ENCODE data around the gene FER.

FER gene

DNA sequence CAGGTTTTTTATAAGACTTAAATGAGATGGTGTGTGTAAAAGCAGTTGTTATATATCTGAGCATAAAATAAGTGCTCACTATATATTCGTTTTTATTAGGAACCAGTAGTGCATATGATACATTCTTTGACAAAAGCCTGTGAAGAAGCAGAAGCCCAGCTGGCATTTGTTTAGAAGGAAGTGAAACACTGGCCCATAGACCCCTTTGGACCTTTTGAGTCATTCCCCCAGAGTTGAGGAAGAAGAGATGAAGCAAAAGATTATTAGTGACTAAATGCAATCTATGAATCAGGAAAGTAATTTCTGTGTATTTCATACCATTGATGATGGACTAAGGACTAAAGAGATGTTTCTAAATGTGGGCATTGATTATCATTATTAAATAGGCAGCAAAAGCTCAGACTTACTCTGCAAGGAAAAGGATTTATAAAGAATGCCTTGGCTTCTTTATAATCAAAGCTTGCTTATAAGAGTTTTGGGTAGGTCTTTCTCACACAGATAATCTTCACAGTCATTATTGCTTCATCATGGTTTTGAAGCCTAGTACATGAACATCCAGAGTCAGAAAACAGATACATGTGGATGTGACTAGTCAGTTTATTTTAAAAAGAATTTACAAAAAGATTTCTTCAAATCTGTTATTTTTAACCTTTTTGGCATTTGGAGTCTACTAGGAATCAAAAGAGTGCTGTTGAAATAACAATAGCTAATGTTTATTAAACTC, 16.9 kb upstream of the FER start:
- Histone ChIP-seq H3K4me3 (replicated peaks; ENCODE audit: insufficient read depth, low read length) (no peak overlapping the region), H3K27me3 (ENCODE audit: insufficient read depth, poor library complexity, severe bottlenecking) (no peaks in the 10 kb centered on the region), H3K27ac (replicated peaks) (no peak overlapping the region)
- no peak for TF ChIP-seq POLR2AphosphoS5 (IDR thresholded peaks at IDR 0.05; ENCODE audit: low read depth)
- TF ChIP-seq REST (IDR thresholded peaks at IDR 0.05; ENCODE audit: insufficient replicate concordance, low read depth), result no peak
- DNase-seq (ENCODE audit: low read depth in 1 of 2, low spot score in 1 of 2), result no peak

DNA sequence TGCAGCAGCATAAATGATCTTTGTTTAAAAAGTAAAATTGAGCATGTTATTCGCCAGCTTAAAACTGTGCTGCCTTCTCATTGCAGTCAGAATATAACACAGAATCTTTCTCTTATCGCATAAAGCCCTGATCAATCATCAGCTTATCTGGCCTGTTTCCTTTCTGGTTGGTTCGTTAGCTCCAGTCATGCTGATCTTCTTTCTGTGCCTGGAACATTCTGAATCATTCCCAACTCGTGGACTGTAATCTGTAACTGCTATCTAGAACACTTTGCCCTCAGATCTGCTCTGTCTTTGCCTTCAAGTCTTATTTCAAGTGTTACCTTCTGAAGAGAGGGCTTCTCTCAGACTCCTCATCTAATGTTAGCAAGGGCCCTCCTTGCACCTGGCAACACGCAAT, 11.9 kb upstream of the FER start:
- TF ChIP-seq CTCF (IDR thresholded peaks at IDR 0.05; ENCODE audit: insufficient read depth, low read length) (no peak), POLR2AphosphoS5 (IDR thresholded peaks at IDR 0.05; ENCODE audit: low read depth) (no peak), REST (IDR thresholded peaks at IDR 0.05; ENCODE audit: insufficient replicate concordance, low read depth) (no peak), GABPA (IDR thresholded peaks at IDR 0.05; ENCODE audit: low read depth) (no peak), SPI1 (IDR thresholded peaks at IDR 0.05; ENCODE audit: borderline replicate concordance, low read depth) (no peak)
- Histone ChIP-seq H3K4me3 (replicated peaks; ENCODE audit: insufficient read depth, low read length) (no peak overlapping the region), H3K27ac (replicated peaks) (no peak overlapping the region), H3K27me3 (ENCODE audit: insufficient read depth, poor library complexity, severe bottlenecking) (no peaks in the 10 kb centered on the region)
- no peak for DNase-seq (ENCODE audit: low read depth in 1 of 2, low spot score in 1 of 2)

GRCh38 chr5:108736855-108737254, 10.8 kb upstream of the FER start:
- Histone ChIP-seq H3K4me3 (replicated peaks; ENCODE audit: insufficient read depth, low read length) (no peak overlapping the region), H3K27me3 (ENCODE audit: insufficient read depth, poor library complexity, severe bottlenecking) (no peaks in the 10 kb centered on the region), H3K27ac (replicated peaks) (no peak overlapping the region)
- no peak for DNase-seq (ENCODE audit: low read depth in 1 of 2, low spot score in 1 of 2)
- TF ChIP-seq CTCF (IDR thresholded peaks at IDR 0.05; ENCODE audit: insufficient read depth, low read length) (no peak), POLR2AphosphoS5 (IDR thresholded peaks at IDR 0.05; ENCODE audit: low read depth) (no peak), SPI1 (IDR thresholded peaks at IDR 0.05; ENCODE audit: borderline replicate concordance, low read depth) (no peak)

- no peak for TF ChIP-seq SPI1 (IDR thresholded peaks at IDR 0.05; ENCODE audit: borderline replicate concordance, low read depth)
- TF ChIP-seq CTCF (IDR thresholded peaks at IDR 0.05; ENCODE audit: insufficient read depth, low read length), result no peak
- no peak for TF ChIP-seq GABPA (IDR thresholded peaks at IDR 0.05; ENCODE audit: low read depth)
- no peak for TF ChIP-seq POLR2AphosphoS5 (IDR thresholded peaks at IDR 0.05; ENCODE audit: low read depth)
- TF ChIP-seq REST (IDR thresholded peaks at IDR 0.05; ENCODE audit: insufficient replicate concordance, low read depth), result no peak
- DNase-seq (ENCODE audit: low read depth in 1 of 2, low spot score in 1 of 2), result no peak
- Histone ChIP-seq H3K27me3 (ENCODE audit: insufficient read depth, poor library complexity, severe bottlenecking) (no peaks in the 10 kb centered on the region), H3K27ac (replicated peaks) (no peak overlapping the region), H3K4me3 (replicated peaks; ENCODE audit: insufficient read depth, low read length) (no peak overlapping the region)
Observed at GRCh38 chr5:108739376-108739775, 8.3 kb upstream of the FER start.

Measured in HL-60 (cell line).